Measurements from ENCODE around the gene SPP2.
A peak's percentile ranks its signal among the peaks of the same experiment; 100 is the strongest.

SPP2 gene

GRCh38 chr2:234033174-234033573 lies 17.3 kb upstream of the SPP2 start:
- TF ChIP-seq CTCF (conservative IDR thresholded peaks at IDR 0.05; ENCODE audit: control insufficient read depth, insufficient read depth, low read depth, low read length), result no peak
- DNase-seq (ENCODE audit: low read depth), result peak; percentile 68
- H3K4me3 ChIP-seq (ENCODE audit: control insufficient read depth, low read depth, low read length), result no peak overlapping the region

GRCh38 chr2:234033885-234034284 lies 16.6 kb upstream of the SPP2 start:
- no peak for TF ChIP-seq CTCF (conservative IDR thresholded peaks at IDR 0.05; ENCODE audit: control insufficient read depth, insufficient read depth, low read depth, low read length)
- H3K4me3 ChIP-seq (ENCODE audit: control insufficient read depth, low read depth, low read length), result no peak overlapping the region
- DNase-seq (ENCODE audit: low read depth), result no peak

- no peak for TF ChIP-seq CTCF (conservative IDR thresholded peaks at IDR 0.05; ENCODE audit: control insufficient read depth, insufficient read depth, low read depth, low read length)
- DNase-seq (ENCODE audit: low read depth), result peak; percentile 42
- H3K4me3 ChIP-seq (ENCODE audit: control insufficient read depth, low read depth, low read length), result no peak overlapping the region
Observed at GRCh38 chr2:234038076-234038802, 12.3 kb upstream of the SPP2 start.

- H3K4me3 ChIP-seq (ENCODE audit: control insufficient read depth, low read depth, low read length), result no peak overlapping the region
- TF ChIP-seq CTCF (conservative IDR thresholded peaks at IDR 0.05; ENCODE audit: control insufficient read depth, insufficient read depth, low read depth, low read length), result no peak
- DNase-seq (ENCODE audit: low read depth), result peak; percentile 88
Observed at GRCh38 chr2:234044157-234044556, 6.3 kb upstream of the SPP2 start.

GRCh38 chr2:234046521-234046920 lies 4.0 kb upstream of the SPP2 start:
- no peak overlapping the region for H3K4me3 ChIP-seq (ENCODE audit: control insufficient read depth, low read depth, low read length)
- no peak for DNase-seq (ENCODE audit: low read depth)
- no peak for TF ChIP-seq CTCF (conservative IDR thresholded peaks at IDR 0.05; ENCODE audit: control insufficient read depth, insufficient read depth, low read depth, low read length)

GRCh38 chr2:234047361-234047760 lies 3.1 kb upstream of the SPP2 start:
- H3K4me3 ChIP-seq (ENCODE audit: control insufficient read depth, low read depth, low read length), result no peak overlapping the region
- DNase-seq (ENCODE audit: low read depth), result peak; percentile 81
- TF ChIP-seq CTCF (conservative IDR thresholded peaks at IDR 0.05; ENCODE audit: control insufficient read depth, insufficient read depth, low read depth, low read length), result no peak

All from fibroblast of mammary gland (primary cell).